ENCODE measurements around the gene LRRTM1.

The LRRTM1 gene

GRCh38 chr2:80333886-80334285 lies 29.3 kb upstream of the LRRTM1 start:
- no peak overlapping the region for H2AFZ ChIP-seq (ENCODE audit: low read depth, low read length)
- H3K4me2 ChIP-seq (ENCODE audit: insufficient read depth, low read length): no peak overlapping the region
- H3K4me3 ChIP-seq (ENCODE audit: low read depth in 1 of 2, low read length in 2 of 2): no peak overlapping the region

DNA sequence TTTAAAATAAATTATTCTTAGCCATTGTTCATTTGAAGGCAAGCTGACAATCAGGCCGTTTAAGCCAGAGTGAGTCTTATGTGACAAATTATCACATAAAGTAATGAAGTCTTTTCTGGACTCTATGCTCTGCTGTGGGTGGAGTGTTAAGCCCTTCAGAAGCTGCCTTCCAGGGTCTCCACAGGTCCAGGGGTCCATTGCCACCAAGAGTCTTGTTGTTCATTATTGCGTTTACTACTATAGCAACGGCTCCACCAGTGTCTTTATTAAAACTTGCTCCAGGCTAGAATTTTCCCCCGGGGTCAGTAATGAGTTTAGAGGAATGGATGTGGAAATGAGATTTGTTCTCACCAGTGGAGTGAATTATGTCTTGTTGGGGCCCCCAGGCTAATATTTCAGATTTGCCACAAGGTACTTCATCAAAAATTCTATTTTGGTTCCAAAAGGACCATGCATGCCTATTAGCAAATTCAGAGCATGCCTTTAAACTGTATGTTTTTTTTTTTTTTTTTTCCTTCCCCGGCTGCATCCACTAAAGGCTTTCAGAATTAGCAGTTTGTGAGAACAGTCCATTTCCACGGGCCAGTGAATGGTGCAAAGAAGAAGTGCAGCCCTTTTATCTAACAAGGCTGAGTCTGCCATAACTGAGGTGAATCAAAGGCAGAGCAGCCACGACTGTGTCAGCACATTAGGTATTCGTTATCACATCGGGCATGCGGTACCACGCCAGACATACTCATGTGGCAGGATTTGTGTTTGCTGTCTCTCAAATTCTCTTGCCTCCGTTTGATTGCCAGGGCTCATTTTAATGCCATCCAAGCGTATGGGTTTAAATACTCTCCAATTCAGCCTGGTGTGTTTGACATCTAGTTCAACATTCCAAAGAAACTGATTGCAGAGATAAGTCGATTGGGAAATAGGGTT lies 26.2 kb upstream of the LRRTM1 start:
- H3K9ac ChIP-seq (ENCODE audit: low read depth, low read length): no peak overlapping the region
- TF ChIP-seq, protein P1, sequence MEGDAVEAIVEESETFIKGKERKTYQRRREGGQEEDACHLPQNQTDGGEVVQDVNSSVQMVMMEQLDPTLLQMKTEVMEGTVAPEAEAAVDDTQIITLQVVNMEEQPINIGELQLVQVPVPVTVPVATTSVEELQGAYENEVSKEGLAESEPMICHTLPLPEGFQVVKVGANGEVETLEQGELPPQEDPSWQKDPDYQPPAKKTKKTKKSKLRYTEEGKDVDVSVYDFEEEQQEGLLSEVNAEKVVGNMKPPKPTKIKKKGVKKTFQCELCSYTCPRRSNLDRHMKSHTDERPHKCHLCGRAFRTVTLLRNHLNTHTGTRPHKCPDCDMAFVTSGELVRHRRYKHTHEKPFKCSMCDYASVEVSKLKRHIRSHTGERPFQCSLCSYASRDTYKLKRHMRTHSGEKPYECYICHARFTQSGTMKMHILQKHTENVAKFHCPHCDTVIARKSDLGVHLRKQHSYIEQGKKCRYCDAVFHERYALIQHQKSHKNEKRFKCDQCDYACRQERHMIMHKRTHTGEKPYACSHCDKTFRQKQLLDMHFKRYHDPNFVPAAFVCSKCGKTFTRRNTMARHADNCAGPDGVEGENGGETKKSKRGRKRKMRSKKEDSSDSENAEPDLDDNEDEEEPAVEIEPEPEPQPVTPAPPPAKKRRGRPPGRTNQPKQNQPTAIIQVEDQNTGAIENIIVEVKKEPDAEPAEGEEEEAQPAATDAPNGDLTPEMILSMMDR (IDR thresholded peaks at IDR 0.05; ENCODE audit: borderline replicate concordance, extremely low read depth, low read length, poor library complexity, severe bottlenecking): no peak
- TF ChIP-seq EZH2 (IDR thresholded peaks at IDR 0.05; ENCODE audit: borderline replicate concordance, low read depth, low read length, severe bottlenecking): no peak
- no peaks in the 10 kb centered on the region for H3K27me3 ChIP-seq (ENCODE audit: insufficient read depth, low read length, poor library complexity)
- no peaks in the 10 kb centered on the region for H3K9me3 ChIP-seq (ENCODE audit: insufficient read depth, low read length, severe bottlenecking)
- DNase-seq (no peak), ATAC-seq (ENCODE audit: insufficient read depth, low read depth) (no peak)
- H3K79me2 ChIP-seq (ENCODE audit: insufficient read depth, low read length): no peaks in the 10 kb centered on the region
- H4K20me1 ChIP-seq (ENCODE audit: insufficient read depth, low read length): no peaks in the 10 kb centered on the region
- H3K27ac ChIP-seq (ENCODE audit: low read length): no peak overlapping the region
- no peaks in the 10 kb centered on the region for H3K4me1 ChIP-seq (ENCODE audit: insufficient read depth, low read length)
- H2AFZ ChIP-seq (ENCODE audit: low read depth, low read length): no peak overlapping the region
- H3K4me3 ChIP-seq (ENCODE audit: low read depth in 1 of 2, low read length in 2 of 2): no peak overlapping the region
- no peak overlapping the region for H3K4me2 ChIP-seq (ENCODE audit: insufficient read depth, low read length)
- H3K36me3 ChIP-seq (ENCODE audit: insufficient read depth, low read length): no peaks in the 10 kb centered on the region

More at GRCh38 chr2:80333886-80334285, 29.3 kb upstream of the LRRTM1 start:
- Histone ChIP-seq H3K27ac (ENCODE audit: low read length) (no peak overlapping the region), H3K9ac (ENCODE audit: low read depth, low read length) (no peak overlapping the region), H3K36me3 (ENCODE audit: insufficient read depth, low read length) (no peaks in the 10 kb centered on the region), H3K27me3 (ENCODE audit: insufficient read depth, low read length, poor library complexity) (no peaks in the 10 kb centered on the region), H3K79me2 (ENCODE audit: insufficient read depth, low read length) (no peaks in the 10 kb centered on the region), H3K9me3 (ENCODE audit: insufficient read depth, low read length, severe bottlenecking) (no peaks in the 10 kb centered on the region), H4K20me1 (ENCODE audit: insufficient read depth, low read length) (no peaks in the 10 kb centered on the region), H3K4me1 (ENCODE audit: insufficient read depth, low read length) (no peaks in the 10 kb centered on the region)
- ATAC-seq (ENCODE audit: insufficient read depth, low read depth): no peak
- no peak for DNase-seq
- TF ChIP-seq EZH2 (IDR thresholded peaks at IDR 0.05; ENCODE audit: borderline replicate concordance, low read depth, low read length, severe bottlenecking): no peak
- TF ChIP-seq, protein P1 (IDR thresholded peaks at IDR 0.05; ENCODE audit: borderline replicate concordance, extremely low read depth, low read length, poor library complexity, severe bottlenecking): no peak

- no peak overlapping the region for H2AFZ ChIP-seq (ENCODE audit: low read depth, low read length)
- ATAC-seq (ENCODE audit: insufficient read depth, low read depth): no peak
Observed at GRCh38 chr2:80329491-80329890, 24.9 kb upstream of the LRRTM1 start.

More at GRCh38 chr2:80329491-80329890, 24.9 kb upstream of the LRRTM1 start:
- Histone ChIP-seq H3K9me3 (ENCODE audit: insufficient read depth, low read length, severe bottlenecking) (no peaks in the 10 kb centered on the region), H3K4me3 (ENCODE audit: low read depth in 1 of 2, low read length in 2 of 2) (no peak overlapping the region), H3K27ac (ENCODE audit: low read length) (no peak overlapping the region), H3K4me1 (ENCODE audit: insufficient read depth, low read length) (no peaks in the 10 kb centered on the region), H3K9ac (ENCODE audit: low read depth, low read length) (no peak overlapping the region), H4K20me1 (ENCODE audit: insufficient read depth, low read length) (no peaks in the 10 kb centered on the region), H3K27me3 (ENCODE audit: insufficient read depth, low read length, poor library complexity) (no peaks in the 10 kb centered on the region), H3K79me2 (ENCODE audit: insufficient read depth, low read length) (no peaks in the 10 kb centered on the region), H3K36me3 (ENCODE audit: insufficient read depth, low read length) (no peaks in the 10 kb centered on the region), H3K4me2 (ENCODE audit: insufficient read depth, low read length) (no peak overlapping the region)
- TF ChIP-seq, protein P1 (IDR thresholded peaks at IDR 0.05; ENCODE audit: borderline replicate concordance, extremely low read depth, low read length, poor library complexity, severe bottlenecking): no peak
- TF ChIP-seq EZH2 (IDR thresholded peaks at IDR 0.05; ENCODE audit: borderline replicate concordance, low read depth, low read length, severe bottlenecking): no peak
- no peak for DNase-seq

Data from DND-41 (cell line).